B cell (primary cell): Measurements from ENCODE around the gene NDUFV2. TPM values are rescaled to one million over a fixed set of nuclear protein-coding genes. Genes with fewer than 3 reads are reported as not detected.
A peak's percentile ranks its signal among the peaks of the same experiment; 100 is the strongest.

Experiments
- ATAC-seq: fragments of 200-7000 bp; cut with Tn5 transposase; one replicate; pipeline ENCODE4 v1.10.0; 2021; ENCODE audit warnings: low read depth, mild to moderate bottlenecking, moderate number of reproducible peaks, moderate library complexity
- CTCF ChIA-PET: fragments of 350-600 bp; sonication (Branson Sonifier 250); formaldehyde crosslinking; loops from one replicate; lab custom pipeline; 2021; ENCODE audit warnings: antibody characterized with exemption, inconsistent platforms; lab: Charles Lee
- POLR2A ChIA-PET: fragments of 350-600 bp; sonication (Branson Sonifier 250); formaldehyde crosslinking; loops from one replicate; lab custom pipeline; 2021; ENCODE audit warnings: antibody characterized with exemption; lab: Charles Lee
- DNase-seq: peaks from one replicate; pipeline ENCODE4 v3.0.0; 2013
- H2AFZ ChIP-seq: 2 replicates; pipeline ENCODE4 v1.6.1; 2012; ENCODE audit warnings: mild to moderate bottlenecking, low read depth, low read length; ENCODE audit not compliant: insufficient read depth, poor library complexity, severe bottlenecking
- H3K27ac ChIP-seq, 2 donors: 1 replicate in 1 of 2; 2 replicates in 1 of 2; pipeline ENCODE4 v1.5.1; 2012 to 2013; ENCODE audit warnings: low read length in 2 of 2, mild to moderate bottlenecking in 2 of 2, moderate library complexity in 1 of 2
- H3K27me3 ChIP-seq, 4 experiments: fragments of 200-600 bp in 1 of 4; sonication (generic) in 1 of 4; replicated peaks in 1 of 4; 1 replicate in 2 of 4; 2 replicates in 2 of 4; pipeline versions ENCODE4 v1.6.1 to v1.7.0; 2013 to 2016; ENCODE audit warnings: low read length in 3 of 4, mild to moderate bottlenecking in 2 of 4, mixed read lengths in 1 of 4, moderate library complexity in 1 of 4; ENCODE audit not compliant: insufficient read depth in 4 of 4, control insufficient read depth in 3 of 4; ENCODE audit errors: control extremely low read depth in 1 of 4
- H3K36me3 ChIP-seq, 2 experiments: replicated peaks in 1 of 2; 1 replicate in 1 of 2; 2 replicates in 1 of 2; pipeline versions ENCODE4 v1.6.1 to v1.7.1; 2013; ENCODE audit warnings: low read length in 1 of 2; ENCODE audit not compliant: insufficient read depth in 2 of 2, control insufficient read depth in 1 of 2; ENCODE audit errors: control extremely low read depth in 1 of 2, extremely low read depth in 1 of 2
- H3K4me1 ChIP-seq, 2 donors: fragments of 200-600 bp in 1 of 2; sonication (generic) in 1 of 2; 1 replicate in 1 of 2; 2 replicates in 1 of 2; pipeline versions ENCODE4 v1.5.1 to v1.6.1; 2013 to 2017; ENCODE audit warnings: low read length in 2 of 2; ENCODE audit not compliant: control insufficient read depth in 2 of 2, insufficient read depth in 2 of 2
- H3K4me2 ChIP-seq: replicated peaks from 2 replicates; pipeline ENCODE3; 2012; ENCODE audit warnings: mild to moderate bottlenecking, low read depth, low read length; ENCODE audit not compliant: poor library complexity, severe bottlenecking
- H3K4me3 ChIP-seq, 5 experiments: fragments of 200-600 bp in 1 of 5; sonication (generic) in 1 of 5; 1 replicate in 3 of 5; 2 replicates in 2 of 5; pipeline versions ENCODE4 v1.5.1 to v1.7.0; 2011 to 2016; ENCODE audit warnings: low read length in 4 of 5, mild to moderate bottlenecking in 4 of 5, low read depth in 2 of 5, control low read depth in 1 of 5, moderate library complexity in 1 of 5; ENCODE audit not compliant: insufficient read depth in 1 of 5; ENCODE audit errors: control extremely low read depth in 1 of 5, extremely low read depth in 1 of 5
- H3K79me2 ChIP-seq: fragments of 200-600 bp; sonication (generic); one replicate; pipeline ENCODE4 v1.6.0; 2016; ENCODE audit warnings: low read length; ENCODE audit not compliant: control insufficient read depth, insufficient read depth
- H3K9ac ChIP-seq: fragments of 200-600 bp; sonication (generic); 2 replicates; pipeline ENCODE4 v1.6.1; 2017; ENCODE audit warnings: mild to moderate bottlenecking, low read length, moderate library complexity
- H3K9me3 ChIP-seq, 3 donors: one replicate each; pipeline versions ENCODE4 v1.6.1 to v1.7.1; 2013; ENCODE audit warnings: low read length in 2 of 3; ENCODE audit not compliant: control insufficient read depth in 2 of 3, insufficient read depth in 1 of 3; ENCODE audit errors: control extremely low read depth in 1 of 3
- H4K20me1 ChIP-seq: 2 replicates; pipeline ENCODE4 v1.6.0; 2012; ENCODE audit warnings: mild to moderate bottlenecking, low read length; ENCODE audit not compliant: insufficient read depth, control insufficient read depth, poor library complexity, severe bottlenecking
- H3K27ac Mint-ChIP-seq: one replicate; pipeline ENCODE4 v1.8.0; 2021; ENCODE audit warnings: mixed read lengths
- H3K27me3 Mint-ChIP-seq: one replicate; pipeline ENCODE4 v1.8.0; 2021; ENCODE audit warnings: mixed read lengths
- H3K4me1 Mint-ChIP-seq: one replicate; pipeline ENCODE4 v1.8.0; 2021; ENCODE audit warnings: mixed read lengths
- H3K4me3 Mint-ChIP-seq: one replicate; pipeline ENCODE4 v1.8.0; 2021; ENCODE audit warnings: mixed read lengths
- H3K9me3 Mint-ChIP-seq: one replicate; pipeline ENCODE4 v1.8.0; 2022; ENCODE audit warnings: mixed read lengths; ENCODE audit not compliant: insufficient read depth
- EZH2 ChIP-seq: IDR thresholded peaks from 2 replicates; pipeline ENCODE4 v1.6.1; 2012; ENCODE audit warnings: borderline replicate concordance, low read depth, mild to moderate bottlenecking, moderate library complexity, low read length; ENCODE audit not compliant: insufficient read depth, poor library complexity, severe bottlenecking
- WGBS: methylation state at CpG from one replicate; pipeline ENCODE4 v1.1.5; 2013; ENCODE audit warnings: missing lambda C conversion rate; ENCODE audit not compliant: insufficient coverage; 5-methylcytosine and 5-hydroxymethylcytosine counted together
- intact Hi-C: fragments of 100-400 bp; cut with micrococcal nuclease; formaldehyde crosslinking; loops from one replicate; pipeline ENCODE4 v1.10.0; 2022
- polyA plus RNA-seq: library from polyadenylated mRNA; depleted of rRNA; stranded (reverse); fragments of >200 nt; gene quantifications from 2 replicates; pipeline ENCODE4 v1.2.3, GENCODE V29; 2012
- total RNA-seq, 2 donors: library from RNA; stranded (reverse); fragments of 120-200 nt in 1 of 2; gene quantifications; 1 replicate in 1 of 2; 2 replicates in 1 of 2; pipeline versions ENCODE4 v1.2.3 to v1.2.4, GENCODE V29; 2013 to 2022
- TF ChIP-seq, protein P1 (sequence below): fragments of 200-600 bp; IDR thresholded peaks from one replicate; pipeline ENCODE4 v1.8.0; 2022; ENCODE audit warnings: antibody characterized with exemption, mild to moderate bottlenecking

NDUFV2 gene
- total and polyA plus RNA-seq, 2 donors (not counting 1 experiment from before 2014, with no cell fraction given), result 44.4 to 137 TPM

DNA sequence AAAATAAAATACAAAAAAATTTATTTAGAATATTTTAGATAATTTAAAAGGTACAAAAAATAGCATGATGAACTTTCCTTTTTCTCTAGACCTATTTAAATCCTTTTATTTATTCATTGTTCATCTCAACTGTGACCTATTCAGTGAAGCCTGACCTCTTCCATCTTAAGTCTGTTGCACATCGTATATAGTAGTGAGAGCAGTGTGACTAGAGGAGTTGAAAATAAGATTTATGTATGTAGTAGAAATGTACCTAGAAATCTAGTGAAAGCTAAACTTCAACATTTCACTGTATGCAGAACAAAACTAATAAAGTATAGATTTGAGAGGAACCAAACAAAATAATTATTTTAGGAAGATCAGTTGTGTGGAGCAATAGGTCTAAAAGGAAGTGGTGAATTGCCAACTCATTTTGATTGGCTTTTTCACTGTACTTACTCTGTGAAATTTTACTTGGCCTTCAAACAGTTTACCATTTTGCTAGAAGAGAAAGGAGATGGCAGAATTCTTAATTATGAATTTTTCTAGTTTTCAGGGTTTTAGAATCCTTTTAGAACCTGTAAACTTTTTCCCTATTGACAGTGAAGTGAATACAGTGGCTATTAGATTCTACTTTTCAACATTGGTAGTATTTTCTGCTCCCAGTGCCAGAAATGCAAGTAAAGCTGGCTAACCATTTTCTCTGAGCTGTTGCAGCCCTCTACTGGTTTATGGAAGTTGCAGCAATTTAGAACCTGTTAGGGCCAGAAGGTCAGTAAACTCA lies 45.1 kb downstream of the NDUFV2 start:
- intact Hi-C loops, result loop anchor here (1.0 to 10.0 kb wide), 6 partner anchors 7 to 495 kb away; partner anchors contain the start of gene PPP4R1
- H3K79me2 ChIP-seq, result peaks cover 100% of the 10 kb centered on the region
- no peaks in the 10 kb centered on the region for H3K9me3 ChIP-seq
- CTCF ChIA-PET, result interaction anchor here (0.6 to 2.5 kb wide), 12 partner anchors 8 to 81 kb away, joined by 3 to 84 read pairs (median 4); partner anchors contain the start of gene NDUFV2
- peak overlapping the region; percentile 58 for H3K4me3 Mint-ChIP-seq
- DNase-seq, result peak; percentile 72
- POLR2A ChIA-PET, result interaction anchor here (2.1 kb wide), 1 partner anchor 12 kb away, joined by 5 read pairs; the partner anchor contains the start of gene ANKRD12
- no CpG with 5 or more reads among the region's 1 CpG for WGBS
- peak; percentile 60 for ATAC-seq
- H4K20me1 ChIP-seq, result peaks cover 42% of the 10 kb centered on the region
- no peaks in the 10 kb centered on the region for H3K27me3 ChIP-seq
- no peak for TF ChIP-seq EZH2
- TF ChIP-seq, protein P1, sequence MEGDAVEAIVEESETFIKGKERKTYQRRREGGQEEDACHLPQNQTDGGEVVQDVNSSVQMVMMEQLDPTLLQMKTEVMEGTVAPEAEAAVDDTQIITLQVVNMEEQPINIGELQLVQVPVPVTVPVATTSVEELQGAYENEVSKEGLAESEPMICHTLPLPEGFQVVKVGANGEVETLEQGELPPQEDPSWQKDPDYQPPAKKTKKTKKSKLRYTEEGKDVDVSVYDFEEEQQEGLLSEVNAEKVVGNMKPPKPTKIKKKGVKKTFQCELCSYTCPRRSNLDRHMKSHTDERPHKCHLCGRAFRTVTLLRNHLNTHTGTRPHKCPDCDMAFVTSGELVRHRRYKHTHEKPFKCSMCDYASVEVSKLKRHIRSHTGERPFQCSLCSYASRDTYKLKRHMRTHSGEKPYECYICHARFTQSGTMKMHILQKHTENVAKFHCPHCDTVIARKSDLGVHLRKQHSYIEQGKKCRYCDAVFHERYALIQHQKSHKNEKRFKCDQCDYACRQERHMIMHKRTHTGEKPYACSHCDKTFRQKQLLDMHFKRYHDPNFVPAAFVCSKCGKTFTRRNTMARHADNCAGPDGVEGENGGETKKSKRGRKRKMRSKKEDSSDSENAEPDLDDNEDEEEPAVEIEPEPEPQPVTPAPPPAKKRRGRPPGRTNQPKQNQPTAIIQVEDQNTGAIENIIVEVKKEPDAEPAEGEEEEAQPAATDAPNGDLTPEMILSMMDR, result peak; percentile 76
- peaks cover 0 to 4% of the 10 kb centered on the region in 2 experiments for H3K36me3 ChIP-seq
- H3K4me1 Mint-ChIP-seq, result peaks cover 72% of the 10 kb centered on the region
- no peaks in the 10 kb centered on the region for H3K9me3 Mint-ChIP-seq
- H3K4me1 ChIP-seq, result peaks cover 63 to 68% of the 10 kb centered on the region in 2 donors
- peak overlapping the region; percentile 43 for H3K4me2 ChIP-seq
- no peaks in the 10 kb centered on the region for H3K27me3 Mint-ChIP-seq
- H3K9ac ChIP-seq, result no peak overlapping the region
- H3K27ac ChIP-seq, result peak overlapping the region; percentile 35 to 48
- H2AFZ ChIP-seq, result no peak overlapping the region
- no peak overlapping the region for H3K4me3 ChIP-seq
- peak overlapping the region; percentile 74 for H3K27ac Mint-ChIP-seq

DNA sequence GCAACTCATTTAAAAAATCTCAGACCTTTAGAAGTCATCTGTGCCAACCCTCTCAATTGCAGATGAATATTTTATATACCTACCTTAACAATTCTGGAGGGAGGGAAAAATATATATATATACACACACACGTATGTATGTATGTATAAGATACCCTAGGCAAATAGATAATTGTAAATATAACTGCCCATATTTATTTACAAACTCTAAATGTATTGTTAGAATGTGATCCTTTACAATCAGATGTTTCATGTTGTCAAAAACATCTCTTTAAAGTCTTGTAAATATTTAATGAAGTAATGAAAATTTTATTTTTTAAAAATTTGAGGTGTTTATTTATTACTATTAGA lies 45.7 kb downstream of the NDUFV2 start:
- CTCF ChIA-PET, result interaction anchor here (0.6 to 2.5 kb wide), 12 partner anchors 8 to 82 kb away, joined by 3 to 84 read pairs (median 4); partner anchors contain the start of gene NDUFV2
- Histone ChIP-seq H4K20me1 (peaks cover 46% of the 10 kb centered on the region), H3K79me2 (peaks cover 100% of the 10 kb centered on the region), H3K36me3 (peaks cover 0 to 4% of the 10 kb centered on the region in 2 experiments), H3K4me1 (peaks cover 63 to 68% of the 10 kb centered on the region in 2 donors), H3K4me3 (no peak overlapping the region), H3K4me2 (peak overlapping the region; percentile 43), H2AFZ (no peak overlapping the region), H3K27ac (peak overlapping the region; percentile 35 to 48), H3K9me3 (no peaks in the 10 kb centered on the region), H3K9ac (no peak overlapping the region), H3K27me3 (no peaks in the 10 kb centered on the region)
- intact Hi-C loops, result loop anchor here (1.0 to 10.0 kb wide), 6 partner anchors 8 to 496 kb away; partner anchors contain the start of gene PPP4R1
- ATAC-seq (no peak), DNase-seq (no peak)
- Mint-ChIP-seq H3K27me3 (no peaks in the 10 kb centered on the region), H3K27ac (no peak overlapping the region), H3K4me1 (peaks cover 77% of the 10 kb centered on the region), H3K4me3 (no peak overlapping the region), H3K9me3 (no peaks in the 10 kb centered on the region)
- POLR2A ChIA-PET, result interaction anchor here (2.1 kb wide), 1 partner anchor 12 kb away, joined by 5 read pairs; the partner anchor contains the start of gene ANKRD12
- TF ChIP-seq, protein P1, result no peak
- no peak for TF ChIP-seq EZH2
- WGBS, result no CpG with 5 or more reads among the region's 1 CpG
